ENCODE results near the gene KCNIP4. TPM values are rescaled to one million over a fixed set of nuclear protein-coding genes. Genes with fewer than 3 reads are reported as not detected.

The KCNIP4 gene
- total and polyA plus RNA-seq, 3 donors from 2014 or later, result 0.68 TPM; not detected in 2

DNA sequence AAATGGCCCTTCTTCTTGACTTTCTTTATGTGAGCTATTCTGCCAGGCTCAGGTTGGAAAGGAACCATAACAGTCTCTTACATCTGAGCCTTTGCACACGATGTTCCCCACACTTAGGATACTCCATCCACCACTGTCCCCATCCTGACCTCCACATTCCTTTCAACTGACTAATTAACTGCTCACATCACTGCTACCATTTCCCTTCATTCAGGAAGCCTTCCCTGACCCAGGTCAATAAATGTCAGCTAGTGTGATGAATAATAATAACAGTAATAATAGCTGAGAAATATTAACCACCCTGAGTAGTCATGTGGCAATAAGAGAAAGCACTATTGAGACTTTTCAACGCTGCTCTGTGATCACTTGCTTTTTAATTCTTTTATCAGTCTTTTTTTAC lies 291.7 kb downstream of the KCNIP4 start:
- H3K27me3 ChIP-seq, result no peaks in the 10 kb centered on the region
- no peak overlapping the region for H3K4me3 ChIP-seq
- no peaks in the 10 kb centered on the region for H3K9me3 ChIP-seq
- no peak for DNase-seq
- intact Hi-C loops (cut with DNase I; ENCODE audit: low total_unique reads), result no loop called here
- TF ChIP-seq, protein P1, sequence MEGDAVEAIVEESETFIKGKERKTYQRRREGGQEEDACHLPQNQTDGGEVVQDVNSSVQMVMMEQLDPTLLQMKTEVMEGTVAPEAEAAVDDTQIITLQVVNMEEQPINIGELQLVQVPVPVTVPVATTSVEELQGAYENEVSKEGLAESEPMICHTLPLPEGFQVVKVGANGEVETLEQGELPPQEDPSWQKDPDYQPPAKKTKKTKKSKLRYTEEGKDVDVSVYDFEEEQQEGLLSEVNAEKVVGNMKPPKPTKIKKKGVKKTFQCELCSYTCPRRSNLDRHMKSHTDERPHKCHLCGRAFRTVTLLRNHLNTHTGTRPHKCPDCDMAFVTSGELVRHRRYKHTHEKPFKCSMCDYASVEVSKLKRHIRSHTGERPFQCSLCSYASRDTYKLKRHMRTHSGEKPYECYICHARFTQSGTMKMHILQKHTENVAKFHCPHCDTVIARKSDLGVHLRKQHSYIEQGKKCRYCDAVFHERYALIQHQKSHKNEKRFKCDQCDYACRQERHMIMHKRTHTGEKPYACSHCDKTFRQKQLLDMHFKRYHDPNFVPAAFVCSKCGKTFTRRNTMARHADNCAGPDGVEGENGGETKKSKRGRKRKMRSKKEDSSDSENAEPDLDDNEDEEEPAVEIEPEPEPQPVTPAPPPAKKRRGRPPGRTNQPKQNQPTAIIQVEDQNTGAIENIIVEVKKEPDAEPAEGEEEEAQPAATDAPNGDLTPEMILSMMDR (IDR thresholded peaks at IDR 0.05), result no peak
- TF ChIP-seq POLR2A (IDR thresholded peaks at IDR 0.05), result no peak
- no peak overlapping the region for H3K27ac ChIP-seq
- WGBS, 2 donors, result 59 to 64% methylated on average over 2 of the region's 2 CpGs
- H3K36me3 ChIP-seq (ENCODE audit: low read depth, missing control alignments), result no peaks in the 10 kb centered on the region
- no peaks in the 10 kb centered on the region for H3K4me1 ChIP-seq

DNA sequence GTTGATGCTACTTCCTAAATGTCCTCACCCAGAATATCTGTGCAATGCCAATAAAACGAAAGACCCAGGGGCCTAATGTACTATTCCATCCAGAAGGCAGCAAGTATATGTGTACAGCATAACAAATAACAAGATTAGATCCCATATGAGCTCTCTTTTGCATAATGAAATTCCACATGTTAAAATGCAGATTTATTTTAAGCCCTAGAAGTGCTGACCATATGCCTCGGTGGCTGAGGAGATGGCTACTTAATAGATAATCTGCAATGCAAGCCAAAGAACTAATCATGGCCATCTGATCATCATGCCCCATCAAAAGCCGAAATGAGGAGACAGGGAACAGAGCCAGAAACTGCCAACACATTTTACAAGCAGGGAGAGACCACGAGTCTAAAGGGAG lies 293.5 kb downstream of the KCNIP4 start:
- DNase-seq, result no peak
- Histone ChIP-seq H3K27ac (no peak overlapping the region), H3K9me3 (no peaks in the 10 kb centered on the region), H3K4me3 (no peak overlapping the region), H3K36me3 (ENCODE audit: low read depth, missing control alignments) (no peaks in the 10 kb centered on the region), H3K27me3 (no peaks in the 10 kb centered on the region), H3K4me1 (no peaks in the 10 kb centered on the region)
- intact Hi-C loops (cut with DNase I; ENCODE audit: low total_unique reads), result no loop called here
- TF ChIP-seq POLR2A (IDR thresholded peaks at IDR 0.05), result no peak
- TF ChIP-seq, protein P1 (IDR thresholded peaks at IDR 0.05), result no peak
- WGBS, 2 donors, result 71 to 75% methylated on average over 4 of the region's 4 CpGs

DNA sequence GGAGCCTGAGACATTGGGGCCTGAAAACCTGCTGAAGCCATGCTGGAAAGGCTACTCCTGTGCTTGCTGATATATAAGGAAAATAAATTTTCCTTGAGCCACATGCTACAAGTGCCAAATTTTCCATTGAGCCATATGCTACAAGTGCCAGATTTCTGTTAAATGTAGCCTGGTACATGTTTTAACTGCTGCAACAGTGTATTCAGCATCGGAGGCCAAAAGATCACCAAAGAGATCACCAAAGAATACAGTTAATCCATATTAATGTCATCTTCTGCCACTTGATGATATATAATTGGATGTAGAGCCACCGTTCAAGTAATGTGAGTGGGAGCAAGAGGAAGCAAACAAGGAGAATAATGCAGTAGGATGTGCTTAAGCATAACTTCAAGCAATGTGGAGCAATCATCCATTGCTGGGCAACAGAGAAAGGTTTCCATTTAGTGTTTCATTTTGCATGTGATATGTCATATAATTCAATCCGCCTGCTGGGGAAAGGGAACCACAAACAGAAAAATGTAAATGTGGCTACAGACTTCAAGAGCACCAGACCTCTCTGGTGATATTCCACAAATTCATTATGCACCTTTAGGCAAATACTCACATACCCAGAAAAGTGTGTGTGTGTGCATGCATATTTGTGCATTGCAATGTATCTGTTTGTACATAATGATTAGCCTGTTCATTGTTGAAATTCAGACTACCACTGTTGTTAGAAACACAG lies 295.9 kb downstream of the KCNIP4 start:
- TF ChIP-seq POLR2A (IDR thresholded peaks at IDR 0.05), result no peak
- TF ChIP-seq, protein P1 (IDR thresholded peaks at IDR 0.05), result no peak
- Histone ChIP-seq H3K27me3 (no peaks in the 10 kb centered on the region), H3K4me3 (no peak overlapping the region), H3K27ac (no peak overlapping the region), H3K4me1 (no peaks in the 10 kb centered on the region), H3K36me3 (ENCODE audit: low read depth, missing control alignments) (no peaks in the 10 kb centered on the region), H3K9me3 (no peaks in the 10 kb centered on the region)
- WGBS, 2 donors, result 81 to 83% methylated on average over 3 of the region's 3 CpGs
- DNase-seq, result no peak
- intact Hi-C loops (cut with DNase I; ENCODE audit: low total_unique reads), result no loop called here

DNA sequence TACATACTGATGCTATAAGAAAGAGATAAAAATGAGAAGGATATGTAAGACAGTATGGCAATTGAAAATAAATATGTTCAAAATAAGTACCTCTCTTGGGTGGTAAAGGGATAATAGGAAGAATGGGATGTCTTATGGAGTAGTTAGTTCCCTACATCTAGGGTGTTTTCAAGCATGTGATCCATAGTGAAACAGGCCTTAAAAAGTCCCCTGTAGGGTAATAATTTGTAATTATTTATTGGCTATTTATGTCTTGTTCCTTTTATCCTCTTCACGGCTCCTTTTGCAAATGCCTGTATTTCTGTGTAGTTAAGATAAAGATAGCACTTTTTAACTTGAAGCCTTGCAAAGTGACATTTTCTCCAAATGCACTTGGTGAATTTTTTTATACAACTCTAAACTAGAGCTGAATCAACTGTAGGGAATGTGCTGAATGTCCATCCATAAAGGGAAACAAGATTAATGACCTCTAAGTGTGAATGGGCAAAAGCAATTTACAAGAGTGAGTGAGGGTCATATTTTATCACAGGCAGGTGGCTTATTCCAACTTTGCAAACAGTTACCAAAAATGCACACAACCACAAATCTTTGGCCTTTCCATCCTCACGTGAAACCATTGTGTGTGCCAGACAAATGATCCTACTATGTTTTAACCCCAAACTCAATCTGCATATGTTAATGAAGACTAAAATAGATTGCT lies 299.0 kb downstream of the KCNIP4 start:
- intact Hi-C loops (cut with DNase I; ENCODE audit: low total_unique reads), result no loop called here
- 32 to 44% methylated on average over 2 of the region's 2 CpGs for WGBS, 2 donors
- Histone ChIP-seq H3K4me3 (no peak overlapping the region), H3K4me1 (no peaks in the 10 kb centered on the region), H3K27me3 (no peaks in the 10 kb centered on the region), H3K36me3 (ENCODE audit: low read depth, missing control alignments) (no peaks in the 10 kb centered on the region), H3K9me3 (no peaks in the 10 kb centered on the region), H3K27ac (no peak overlapping the region)
- no peak for DNase-seq
- TF ChIP-seq, protein P1 (IDR thresholded peaks at IDR 0.05), result no peak
- TF ChIP-seq POLR2A (IDR thresholded peaks at IDR 0.05), result no peak
